Upper lobe of left lung (tissue), 4 donors: ENCODE data around the gene SNRNP70.

ENCODE experiments used
- CTCF ChIP-seq, 6 experiments: fragments of 450-650 bp in 4 of 6; fragments of 200-600 bp in 2 of 6; sonication (generic) in 2 of 6; IDR thresholded peaks; one replicate each; pipeline ENCODE4 v1.5.1; 2016 to 2019; ENCODE audit warnings: antibody characterized with exemption in 6 of 6
- EP300 ChIP-seq, 4 donors: sonication (generic); formaldehyde crosslinking; IDR thresholded peaks; one replicate each; pipeline ENCODE4 v1.5.1; 2017; ENCODE audit warnings: antibody characterized with exemption in 4 of 4, control low read depth in 2 of 4
- POLR2A ChIP-seq, 4 donors: fragments of 450-650 bp; IDR thresholded peaks; one replicate each; pipeline ENCODE4 v1.5.1; 2016 to 2017; ENCODE audit warnings: antibody characterized with exemption in 4 of 4, mild to moderate bottlenecking in 2 of 4
- POLR2AphosphoS5 ChIP-seq, 2 donors: sonication (generic); formaldehyde crosslinking; IDR thresholded peaks; one replicate each; pipeline ENCODE4 v1.5.1; 2017; ENCODE audit warnings: antibody characterized with exemption in 2 of 2

GRCh38 chr19:49128545-49129237 lies 43.4 kb downstream of the SNRNP70 start:
- TF ChIP-seq POLR2A (IDR thresholded peaks at IDR 0.05): no peak
- no peak for TF ChIP-seq CTCF (IDR thresholded peaks at IDR 0.05)
- no peak for TF ChIP-seq EP300 (IDR thresholded peaks at IDR 0.05)
- no peak for TF ChIP-seq POLR2AphosphoS5 (IDR thresholded peaks at IDR 0.05)
